Stomach (tissue), 4 donors: ENCODE measurements around the gene HSPH1.

Experiments
- CTCF ChIP-seq, 7 experiments: fragments of 450-650 bp in 4 of 7; fragments of 200-600 bp in 3 of 7; sonication (generic) in 3 of 7; IDR thresholded peaks; one replicate each; pipeline ENCODE4 v1.5.1; 2016 to 2019; ENCODE audit warnings: antibody characterized with exemption in 7 of 7, control low read depth in 2 of 7, mild to moderate bottlenecking in 1 of 7
- EP300 ChIP-seq: sonication (generic); formaldehyde crosslinking; IDR thresholded peaks from one replicate; pipeline ENCODE4 v1.6.1; 2017; ENCODE audit warnings: antibody characterized with exemption
- POLR2A ChIP-seq, 4 donors: fragments of 450-650 bp; IDR thresholded peaks; one replicate each; pipeline ENCODE4 v1.6.1; 2016; ENCODE audit warnings: antibody characterized with exemption in 4 of 4, control low read depth in 2 of 4, mild to moderate bottlenecking in 1 of 4, moderate library complexity in 1 of 4
- POLR2AphosphoS5 ChIP-seq, 3 donors: sonication (generic); formaldehyde crosslinking; IDR thresholded peaks; one replicate each; pipeline ENCODE4 v1.6.1; 2016; ENCODE audit warnings: antibody characterized with exemption in 3 of 3

- TF ChIP-seq CTCF (IDR thresholded peaks at IDR 0.05) (no peak), POLR2A (IDR thresholded peaks at IDR 0.05) (no peak), POLR2AphosphoS5 (IDR thresholded peaks at IDR 0.05) (no peak), EP300 (no peak)
Measured at GRCh38 chr13:31101472-31102170, 60.1 kb downstream of the HSPH1 start.
